Stimulated activated CD8-positive, alpha-beta memory T cell treated with anti-CD3 and anti-CD28 coated beads, Interleukin-7, amount 100 ng/mL, for 48 hours (primary cell): ENCODE results near the gene AMOTL1.

Source experiments
- DNase-seq, 2 donors: peaks; one replicate each; pipeline ENCODE4 v3.0.0-alpha.2; 2020; ENCODE audit warnings: low read depth in 1 of 2; ENCODE audit errors: extremely low read depth in 1 of 2

The AMOTL1 gene

DNA sequence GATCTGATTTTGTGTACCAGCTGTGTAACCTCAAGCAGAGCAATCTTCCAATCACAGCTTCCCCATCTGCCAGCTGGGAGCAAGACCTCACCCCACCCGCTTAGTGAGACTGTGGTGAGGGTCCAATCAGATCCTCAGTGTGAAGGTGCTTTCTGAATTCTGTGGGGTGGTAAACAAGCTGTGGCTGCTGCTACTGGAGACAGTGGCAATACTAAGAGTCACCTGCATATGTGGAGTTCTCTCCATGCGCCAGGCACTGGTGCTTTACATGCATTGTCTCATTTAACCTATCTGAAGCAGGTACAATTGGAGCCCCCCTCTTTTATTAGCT is 154.8 kb downstream of the AMOTL1 start:
- DNase-seq, result no peak

DNA sequence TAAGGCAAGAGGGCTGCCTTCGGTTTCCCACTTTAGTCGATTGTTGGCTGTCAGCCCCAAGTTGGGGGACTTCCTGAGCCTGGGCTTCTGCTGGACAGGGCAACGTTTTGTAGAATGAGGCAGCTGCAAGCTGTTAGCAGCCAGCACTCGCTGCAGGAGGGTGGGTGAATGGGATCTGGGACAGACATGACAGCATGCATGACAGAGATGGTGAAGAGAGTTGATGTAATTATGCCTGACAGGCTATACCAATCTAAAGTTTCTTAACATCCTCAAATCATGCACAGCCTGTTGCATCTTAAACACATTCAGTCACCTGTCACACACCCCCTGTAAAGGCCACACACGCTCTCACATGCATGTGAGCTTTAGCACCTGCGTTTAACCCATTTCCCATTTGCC is 156.0 kb downstream of the AMOTL1 start:
- no peak for DNase-seq

DNA sequence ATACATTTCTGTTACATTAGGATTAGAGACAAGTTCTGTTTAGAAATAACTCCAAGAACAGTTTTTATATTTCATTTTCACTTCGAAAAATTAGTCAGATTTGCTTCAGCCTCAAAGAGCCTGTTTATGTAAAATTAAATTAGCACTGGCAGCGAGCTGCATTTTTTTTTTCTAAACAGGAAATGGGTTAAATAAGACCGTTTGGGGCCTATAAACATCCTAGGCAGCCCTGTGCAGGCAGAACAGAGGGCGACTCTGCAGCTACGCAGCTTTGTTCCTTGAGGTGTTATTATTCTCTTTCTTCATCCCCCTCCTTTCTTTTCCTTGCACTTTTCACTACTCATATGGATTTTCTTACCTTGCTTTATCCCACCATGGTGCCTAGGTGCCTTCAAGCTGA is 156.5 kb downstream of the AMOTL1 start:
- DNase-seq, result no peak

DNA sequence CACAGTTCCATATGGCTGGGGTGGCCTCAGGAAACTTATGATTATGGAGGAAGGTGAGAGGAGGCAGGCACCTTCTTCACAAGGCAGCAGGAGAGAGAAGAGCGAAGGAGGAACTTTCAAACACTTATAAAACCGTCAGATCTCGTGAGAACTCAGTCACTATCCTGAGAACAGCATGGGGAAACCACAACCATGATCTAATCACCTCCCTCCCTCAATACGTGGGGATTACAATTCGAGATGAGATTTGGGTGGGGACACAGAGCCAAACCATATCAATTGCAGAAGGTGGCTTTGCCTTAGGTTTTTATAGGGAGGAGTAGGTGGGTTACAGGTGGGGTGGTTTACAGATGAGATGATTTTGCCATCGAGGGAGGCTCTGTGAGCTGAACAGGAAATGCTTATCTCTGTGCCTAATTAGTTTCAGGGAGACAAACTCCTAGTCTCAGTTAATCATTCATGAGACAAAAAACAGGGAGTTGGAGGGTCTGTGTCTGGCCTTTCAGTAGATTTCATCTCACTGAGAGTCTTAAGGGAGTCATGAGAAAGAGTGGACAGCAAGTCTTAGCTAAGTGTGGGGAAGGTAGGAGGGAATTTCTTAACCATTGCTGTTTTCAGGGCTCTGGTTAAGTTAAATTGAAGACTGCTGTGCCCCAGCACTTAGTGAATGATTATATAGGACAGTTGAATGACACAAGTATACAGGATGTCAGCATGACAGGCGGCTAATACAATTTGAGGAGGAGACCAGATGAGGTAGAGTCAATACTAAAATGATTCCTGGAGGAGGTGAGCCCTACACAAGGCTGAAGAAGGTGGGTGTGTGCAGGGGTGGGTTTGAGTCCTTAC is 157.5 kb downstream of the AMOTL1 start:
- no peak for DNase-seq

DNA sequence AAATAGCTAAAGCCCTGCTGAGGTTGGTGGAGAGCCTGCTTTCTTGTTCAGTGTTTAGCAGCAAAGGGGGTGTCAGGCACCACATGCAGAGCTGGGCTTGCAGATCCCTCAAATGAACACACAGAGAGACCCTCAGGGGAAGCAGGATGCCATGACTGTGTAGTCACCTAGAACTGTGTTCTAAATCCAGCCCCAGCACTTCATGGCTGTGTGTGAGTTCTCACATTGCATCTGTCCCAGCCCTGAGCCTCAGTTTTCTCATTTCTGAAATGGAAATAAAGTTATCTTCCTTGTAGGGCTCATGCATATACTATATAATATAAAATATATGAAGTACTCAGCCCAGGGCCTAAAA is 158.1 kb downstream of the AMOTL1 start:
- no peak for DNase-seq
